Ovary (tissue), 9 donors: Measurements from ENCODE around the gene PARD3B. TPM values are rescaled to one million over a fixed set of nuclear protein-coding genes. Genes with fewer than 3 reads are reported as not detected.

Experiments
- DNase-seq, 5 donors: peaks; one replicate each; pipeline ENCODE4 v3.0.0-alpha.2; 2019 to 2020
- H3K27ac ChIP-seq, 2 donors: fragments of 200-600 bp; one replicate each; pipeline versions ENCODE4 v1.5.1 to v1.8.0; 2019 to 2022
- H3K27me3 ChIP-seq: fragments of 200-600 bp; one replicate; pipeline ENCODE4 v1.8.0; 2022
- H3K36me3 ChIP-seq: fragments of 200-600 bp; sonication (generic); one replicate; pipeline ENCODE4 v1.5.1; 2019
- H3K4me1 ChIP-seq: one replicate; pipeline ENCODE4 v1.8.1; 2013; ENCODE audit warnings: mild to moderate bottlenecking, moderate library complexity; ENCODE audit not compliant: insufficient read depth
- H3K4me3 ChIP-seq: fragments of 200-600 bp; sonication (generic); one replicate; pipeline ENCODE4 v1.5.1; 2017
- H3K9me3 ChIP-seq, 2 donors: fragments of 200-600 bp in 1 of 2; sonication (generic) in 1 of 2; one replicate each; pipeline versions ENCODE4 v1.5.1 to v1.8.1; 2013 to 2019; ENCODE audit warnings: mild to moderate bottlenecking in 1 of 2, moderate library complexity in 1 of 2
- CTCF ChIP-seq, 3 donors: fragments of 450-650 bp in 2 of 3; fragments of 200-600 bp in 1 of 3; IDR thresholded peaks; one replicate each; pipeline versions ENCODE4 v1.5.1 to v1.8.0; 2016 to 2022; ENCODE audit warnings: antibody characterized with exemption in 3 of 3, mild to moderate bottlenecking in 1 of 3
- EP300 ChIP-seq: sonication (generic); formaldehyde crosslinking; IDR thresholded peaks from one replicate; pipeline ENCODE4 v1.6.1; 2017; ENCODE audit warnings: antibody characterized with exemption
- POLR2A ChIP-seq: fragments of 450-650 bp; IDR thresholded peaks from one replicate; pipeline ENCODE4 v1.6.1; 2017; ENCODE audit warnings: antibody characterized with exemption, mild to moderate bottlenecking, moderate library complexity
- WGBS, 3 donors: extraction: QIAGEN DNeasy Blood & Tissue Kit in 1 of 3; methylation state at CpG; one replicate each; pipeline versions ENCODE4 v1.1.5 to v1.1.7; 2013 to 2017; 5-methylcytosine and 5-hydroxymethylcytosine counted together
- intact Hi-C, 4 donors: fragments of 100-400 bp; cut with DNase I; formaldehyde crosslinking; loops; one replicate each; pipeline versions ENCODE4 v1.11.0 to v1.15.1; 2022 to 2023
- polyA plus RNA-seq, 2 donors: library from polyadenylated mRNA; stranded (reverse); fragments of 200-250 nt in 1 of 2; fragments of 350-450 nt in 1 of 2; fragmentation: Illumina TruSeq in 1 of 2; extraction: RNeasy Lipid Tissue Mini Kit (QIAGEN cat#74804) in 1 of 2; gene quantifications; one replicate each; pipeline ENCODE4 v1.2.3, GENCODE V29; 2013 to 2014
- total RNA-seq, 7 donors: library from RNA; depleted of rRNA in 2 of 7; stranded (reverse); fragments of >200 nt in 2 of 7; fragmentation: NEBNext Ultra II Directional in 3 of 7; extraction: Animal tissue kit (Norgen Biotek cat#: 25700) in 3 of 7; gene quantifications; one replicate each; pipeline versions ENCODE4 v1.1.0 to v1.2.4, GENCODE V29; 2016 to 2023
- donor health status: DM: no; HTN: no; CAD: no; lungs with moderate emphysema.
- donor health status: DM: no; HTN: no; CAD: no.
- donor health status: Bipolar disorder and iron deficiency.
- donor health status: DM: yes; HTN: yes; CAD: no.
- donor health status: DM: no; HTN: no; CAD: no.
- donor health status: DM: yes; HTN: yes; CAD: no.

PARD3B gene
- total and polyA plus RNA-seq, 9 donors, result 8.2 to 46.6 (median 28.7) TPM

GRCh38 chr2:205366336-205367060 is 821.2 kb downstream of the PARD3B start:
- Histone ChIP-seq H3K9me3 (no peaks in the 10 kb centered on the region), H3K4me3 (no peak overlapping the region), H3K4me1 (peaks cover 3% of the 10 kb centered on the region), H3K36me3 (no peaks in the 10 kb centered on the region), H3K27ac (no peak overlapping the region), H3K27me3 (no peaks in the 10 kb centered on the region)
- WGBS, 3 donors, result 91 to 92% (median 92%) methylated on average over 6 of the region's 6 CpGs
- no peak for TF ChIP-seq CTCF (IDR thresholded peaks at IDR 0.05)
- TF ChIP-seq POLR2A, result no peak
- TF ChIP-seq EP300, result no peak
- DNase-seq, result no peak
- intact Hi-C loops, result no loop called here

- 42 to 56% (median 43%) methylated on average over 2 of the region's 2 CpGs for WGBS, 3 donors
- H3K36me3 ChIP-seq, result no peaks in the 10 kb centered on the region
- H3K4me1 ChIP-seq, result peaks cover 3% of the 10 kb centered on the region
- TF ChIP-seq CTCF (IDR thresholded peaks at IDR 0.05) (no peak), POLR2A (no peak), EP300 (no peak)
- no peaks in the 10 kb centered on the region for H3K27me3 ChIP-seq
- intact Hi-C loops, result no loop called here
- no peaks in the 10 kb centered on the region for H3K9me3 ChIP-seq
- H3K27ac ChIP-seq, result no peak overlapping the region
- no peak for DNase-seq
- H3K4me3 ChIP-seq, result no peak overlapping the region
Observed at GRCh38 chr2:205367331-205367935, 822.2 kb downstream of the PARD3B start.

GRCh38 chr2:205369813-205370212 is 824.5 kb downstream of the PARD3B start:
- no peaks in the 10 kb centered on the region for H3K27me3 ChIP-seq
- 2 to 13% (median 2%) methylated on average over 1 of the region's 1 CpG for WGBS, 3 donors
- H3K9me3 ChIP-seq, result no peaks in the 10 kb centered on the region
- no peaks in the 10 kb centered on the region for H3K36me3 ChIP-seq
- intact Hi-C loops, result no loop called here
- H3K27ac ChIP-seq, result no peak overlapping the region
- no peak for DNase-seq
- H3K4me1 ChIP-seq, result peaks cover 3% of the 10 kb centered on the region
- TF ChIP-seq CTCF (IDR thresholded peaks at IDR 0.05) (no peak), EP300 (no peak), POLR2A (no peak)
- H3K4me3 ChIP-seq, result no peak overlapping the region

- Histone ChIP-seq H3K4me3 (no peak overlapping the region), H3K27ac (no peak overlapping the region), H3K36me3 (no peaks in the 10 kb centered on the region), H3K4me1 (peaks cover 1% of the 10 kb centered on the region), H3K9me3 (no peaks in the 10 kb centered on the region), H3K27me3 (no peaks in the 10 kb centered on the region)
- no peak for TF ChIP-seq EP300
- TF ChIP-seq CTCF (IDR thresholded peaks at IDR 0.05), result no peak
- TF ChIP-seq POLR2A, result no peak
- intact Hi-C loops, result no loop called here
- 96 to 100% (median 99%) methylated on average over 2 of the region's 2 CpGs for WGBS, 3 donors
- no peak for DNase-seq
Observed at GRCh38 chr2:205370726-205371125, 825.5 kb downstream of the PARD3B start.
